ELF-1 (cell line): ENCODE data around the gene P3H3.
"Not testable (repeated sequence)": the region's sequence is repeated elsewhere in the genome, so short reads cannot be mapped to it uniquely, and the experiment has no call there.

Source experiments
- DNase-seq: peaks from one replicate; pipeline ENCODE4 v3.0.0-alpha.2; 2016; ENCODE audit warnings: low read depth, low spot score

Gene P3H3

GRCh38 chr12:6866163-6866919 is 38.1 kb downstream of the P3H3 start:
- no peak for DNase-seq

GRCh38 chr12:6866920-6867412 is 38.8 kb downstream of the P3H3 start:
- DNase-seq: peak; percentile 51

- DNase-seq: peak; percentile 82
Observed at GRCh38 chr12:6867413-6868210, 39.4 kb downstream of the P3H3 start, which contains the start of gene TPI1. TPI1 (plus strand) TSS chr12:6867531; CDS start chr12:6867567, 36 bp downstream.

DNA sequence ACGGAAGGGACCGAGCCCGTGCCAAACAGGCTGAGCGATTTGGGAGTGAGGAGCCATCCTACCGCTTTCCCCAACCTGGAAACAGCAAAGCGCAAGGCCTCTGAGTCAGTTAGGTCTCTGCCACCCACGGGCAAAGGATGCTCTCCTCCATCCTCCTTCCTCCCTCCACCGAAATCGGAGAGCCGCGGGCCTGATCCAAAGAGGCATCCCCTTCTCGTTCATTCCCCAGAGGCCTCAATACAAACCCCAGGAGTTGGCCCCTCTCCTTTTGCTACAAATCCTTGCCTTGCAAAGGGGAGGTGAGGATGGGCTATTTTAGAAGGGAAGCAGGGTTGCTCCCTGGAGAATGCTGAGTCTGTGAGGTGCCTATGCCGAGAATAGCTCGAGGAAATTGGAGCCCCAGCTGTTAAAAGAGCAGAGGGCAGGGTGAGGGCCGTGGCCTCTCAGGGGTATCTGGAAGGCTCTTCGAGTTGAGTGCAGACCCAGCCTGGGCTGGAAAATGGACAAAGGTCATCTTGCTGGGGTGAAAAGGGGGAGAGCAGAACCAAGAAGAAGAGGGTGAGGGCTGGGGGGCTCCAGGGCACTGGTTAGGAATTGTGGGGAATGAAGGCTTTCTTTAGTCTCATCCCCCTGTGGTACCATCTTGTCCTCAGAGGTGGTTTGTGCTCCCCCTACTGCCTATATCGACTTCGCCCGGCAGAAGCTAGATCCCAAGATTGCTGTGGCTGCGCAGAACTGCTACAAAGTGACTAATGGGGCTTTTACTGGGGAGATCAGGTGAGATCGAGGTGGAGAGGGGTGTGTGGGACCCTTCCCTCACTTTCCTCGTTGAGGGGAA is 40.2 kb downstream of the P3H3 start:
- peak; percentile 43 for DNase-seq

DNA sequence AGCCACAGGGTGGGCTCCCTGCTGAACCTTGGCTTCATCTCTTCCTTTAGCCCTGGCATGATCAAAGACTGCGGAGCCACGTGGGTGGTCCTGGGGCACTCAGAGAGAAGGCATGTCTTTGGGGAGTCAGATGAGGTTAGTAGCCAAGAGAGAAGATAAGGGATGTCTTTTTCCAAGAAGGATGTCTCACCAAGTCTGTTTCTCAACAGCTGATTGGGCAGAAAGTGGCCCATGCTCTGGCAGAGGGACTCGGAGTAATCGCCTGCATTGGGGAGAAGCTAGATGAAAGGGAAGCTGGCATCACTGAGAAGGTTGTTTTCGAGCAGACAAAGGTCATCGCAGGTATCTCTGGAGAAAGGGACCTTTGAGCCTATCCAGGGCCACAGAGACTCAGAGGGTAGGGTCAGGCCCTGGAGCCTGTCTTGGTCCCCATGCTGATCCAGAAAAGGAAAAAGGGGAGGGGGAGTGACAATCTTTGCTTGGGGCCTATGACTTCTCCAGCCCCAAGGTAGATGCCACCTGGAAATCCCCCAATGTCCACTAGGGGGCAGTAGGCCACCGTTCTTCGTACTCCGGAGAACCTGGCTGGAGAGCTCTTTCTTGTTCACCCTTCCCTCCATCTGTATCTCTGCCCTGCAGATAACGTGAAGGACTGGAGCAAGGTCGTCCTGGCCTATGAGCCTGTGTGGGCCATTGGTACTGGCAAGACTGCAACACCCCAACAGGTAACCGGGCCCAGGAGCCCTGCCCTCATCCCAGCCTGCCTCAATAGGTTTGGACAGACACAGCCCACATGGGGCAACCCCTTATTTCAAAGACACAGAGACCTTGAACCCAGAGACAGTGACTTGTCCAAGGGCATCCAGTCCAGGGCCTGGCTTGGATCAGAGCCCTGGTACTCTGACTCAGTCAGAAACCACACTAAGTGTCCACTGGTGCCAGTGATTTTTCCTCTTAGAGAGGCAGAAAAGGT is 41.1 kb downstream of the P3H3 start:
- DNase-seq: peak; percentile 96

- not testable (repeated sequence) for DNase-seq
Observed at GRCh38 chr12:6870304-6870703, 42.1 kb downstream of the P3H3 start.

GRCh38 chr12:6871052-6871957 is 43.1 kb downstream of the P3H3 start:
- DNase-seq: peak; percentile 47

- peak; percentile 96 for DNase-seq
Observed at GRCh38 chr12:6872073-6873048, 44.2 kb downstream of the P3H3 start.

DNA sequence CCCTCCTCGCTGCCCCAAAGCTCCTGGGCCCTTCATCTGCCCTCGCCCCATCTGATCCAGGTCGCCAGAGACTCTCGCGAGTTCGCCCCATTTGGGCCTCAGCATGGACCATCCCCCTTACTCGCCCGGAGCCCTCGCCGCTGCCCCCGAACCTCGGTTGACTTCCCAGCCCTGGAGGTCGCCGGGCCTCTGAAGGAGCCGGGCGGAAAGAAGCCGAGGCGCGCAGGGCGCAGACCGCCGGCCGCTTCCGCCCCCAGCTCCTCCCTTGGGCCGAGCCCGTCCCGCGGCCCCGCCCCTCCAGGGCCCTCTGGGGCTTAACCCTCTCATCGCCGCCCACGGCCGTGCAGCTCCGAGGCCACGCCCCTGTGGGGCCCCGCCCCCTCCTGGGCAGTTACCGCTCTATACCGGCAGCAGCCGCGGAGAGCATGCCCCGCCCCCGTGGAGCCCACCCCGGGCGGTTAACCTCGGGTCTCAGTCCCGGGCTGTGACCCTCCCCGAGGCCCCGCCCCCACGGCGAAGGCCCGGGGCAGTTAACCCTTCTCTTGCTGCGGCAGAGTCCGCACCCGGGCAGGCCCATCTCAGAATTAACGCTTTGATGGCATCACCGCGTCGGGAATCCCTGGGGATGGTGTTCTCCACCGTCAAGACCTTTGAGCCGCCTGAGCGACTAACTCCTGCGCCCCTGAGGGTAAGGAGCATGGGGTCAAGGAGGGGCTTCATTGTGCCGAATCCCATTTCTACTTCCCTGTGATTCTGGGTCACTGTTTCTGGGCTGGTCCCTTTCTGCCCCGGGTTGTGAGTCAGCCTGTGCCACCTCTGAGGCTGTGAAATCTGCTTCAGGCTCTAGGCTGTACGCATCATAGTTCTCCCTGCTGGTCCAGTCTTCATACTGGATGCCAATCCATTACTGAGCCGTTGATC is 45.1 kb downstream of the P3H3 start, which contains the start of gene SPSB2:
SPSB2 (minus strand) TSS at position 210 of the 921 bp plus-strand sequence. CDS start 402 bp downstream, outside the sequence.
- DNase-seq: peak; percentile 98

- not testable (repeated sequence) for DNase-seq
Observed at GRCh38 chr12:6874015-6874368, 45.8 kb downstream of the P3H3 start.

DNA sequence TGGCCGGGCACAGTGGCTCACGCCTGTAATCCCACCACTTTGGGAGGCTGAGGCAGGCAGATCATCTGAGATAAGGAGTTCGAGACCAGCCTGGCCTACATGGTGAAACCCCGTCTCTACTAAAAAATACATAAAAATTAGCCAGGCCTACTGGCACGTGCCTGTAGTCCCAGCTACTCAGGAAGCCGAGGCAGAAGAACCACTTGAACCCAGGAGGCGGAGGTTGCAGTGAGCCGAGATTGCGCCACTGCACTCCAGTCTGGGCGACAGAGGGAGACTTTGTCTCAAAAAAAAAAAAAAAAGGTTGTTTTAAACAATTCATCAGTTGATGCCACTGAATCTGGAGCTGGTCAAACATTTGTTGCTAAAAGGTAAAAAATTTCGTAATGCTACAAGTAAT is 51.6 kb downstream of the P3H3 start:
- not testable (repeated sequence) for DNase-seq

DNA sequence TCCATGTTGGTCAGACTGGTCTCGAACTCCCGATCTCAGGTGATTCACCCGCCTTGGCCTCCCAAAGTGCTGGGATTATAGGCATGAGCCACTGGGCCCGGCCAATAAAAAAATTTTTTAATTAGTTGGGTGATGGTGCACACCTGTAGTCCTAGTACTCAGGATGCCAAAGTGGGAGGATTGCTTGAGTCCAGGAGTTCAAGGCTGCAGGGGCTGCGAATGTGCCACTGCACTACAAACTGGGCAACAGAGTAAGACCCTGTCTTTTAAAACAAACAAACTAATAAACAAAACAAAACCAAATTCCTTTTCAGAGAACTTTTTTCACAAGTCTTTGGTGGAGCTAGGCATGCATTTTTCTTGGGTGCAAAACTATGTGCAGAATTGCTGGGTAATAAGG is 55.0 kb downstream of the P3H3 start:
- DNase-seq: no peak

DNA sequence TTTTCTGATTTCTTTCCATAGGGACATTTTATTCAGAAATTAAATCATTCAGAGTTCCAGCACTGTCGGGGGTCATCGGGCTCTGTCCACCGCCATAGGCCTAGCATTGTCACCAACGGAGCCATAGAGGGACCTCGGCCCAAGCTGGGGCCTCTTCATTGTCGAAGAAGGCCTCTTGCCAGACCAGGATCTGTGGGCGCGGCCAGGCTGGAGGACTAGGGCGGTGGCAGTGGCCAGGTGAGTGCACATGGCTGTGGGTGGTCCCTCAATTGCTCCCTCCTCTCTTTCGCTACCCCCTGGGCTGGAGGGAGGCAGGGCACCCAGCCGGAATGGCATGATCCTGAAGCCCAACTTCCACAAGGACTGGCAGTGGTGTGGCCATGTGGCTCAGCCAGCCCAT is 55.5 kb downstream of the P3H3 start:
- DNase-seq: no peak

DNA sequence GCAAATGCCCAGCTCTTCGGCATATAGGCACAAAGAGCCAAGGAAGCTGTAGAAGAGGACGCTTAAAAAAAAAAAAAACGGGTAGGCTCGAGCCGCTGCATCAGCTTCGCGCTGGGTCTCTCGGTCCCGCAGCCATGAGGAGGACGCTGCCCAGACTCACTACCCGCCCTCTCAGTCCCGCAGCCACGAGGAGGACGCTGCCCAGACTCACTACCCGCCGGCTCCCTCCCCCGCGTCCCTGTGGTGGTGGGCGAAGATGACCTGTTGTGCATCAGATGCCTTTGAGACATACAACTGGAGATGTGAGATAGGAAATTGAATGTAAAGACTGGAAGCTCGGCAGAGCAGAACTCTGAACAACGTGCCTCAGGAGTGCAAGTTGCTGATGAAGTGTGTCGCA is 56.3 kb downstream of the P3H3 start:
- peak; percentile 35 for DNase-seq

- peak; percentile 45 for DNase-seq
Observed at GRCh38 chr12:6886206-6886999, 58.2 kb downstream of the P3H3 start.

DNA sequence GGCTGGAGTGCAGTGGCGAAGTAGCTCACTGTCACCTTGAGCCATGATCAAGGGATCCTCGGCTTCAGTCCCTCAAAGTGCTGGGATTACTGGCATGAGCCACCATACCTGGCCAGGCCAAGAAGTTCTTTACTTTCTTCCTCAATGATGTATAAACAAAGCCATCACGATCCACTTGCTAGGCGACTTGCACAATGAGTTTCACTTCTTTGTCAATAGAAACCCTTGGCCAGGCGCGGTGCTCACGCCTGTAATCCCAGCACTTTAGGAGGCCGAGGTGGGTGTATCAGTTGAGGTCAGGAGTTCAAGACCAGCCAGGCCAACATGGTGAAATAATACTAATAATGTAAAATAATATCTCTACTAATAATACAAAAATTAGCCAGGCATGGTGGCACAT is 59.3 kb downstream of the P3H3 start:
- DNase-seq: no peak
